Measurements from ENCODE around the gene ZNF773.

ZNF773 gene

GRCh38 chr19:57527136-57527881 lies 27.6 kb downstream of the ZNF773 start, which contains the start of gene ZNF549:
TSS of gene ZNF549 (plus strand) at chr19:57527356. CDS start at chr19:57527574, 218 bp downstream.
- peak; percentile 79 for DNase-seq (ENCODE audit: low read depth)
- no peak for TF ChIP-seq CTCF (conservative IDR thresholded peaks at IDR 0.05; ENCODE audit: low read depth, low read length)
- H3K4me3 ChIP-seq (ENCODE audit: low read length) = peak within 1 kb of the TSS; percentile 94

GRCh38 chr19:57537953-57538547 lies 38.3 kb downstream of the ZNF773 start:
- no peak overlapping the region for H3K4me3 ChIP-seq (ENCODE audit: low read length)
- no peak for TF ChIP-seq CTCF (conservative IDR thresholded peaks at IDR 0.05; ENCODE audit: low read depth, low read length)
- no peak for DNase-seq (ENCODE audit: low read depth)

- no peak for TF ChIP-seq CTCF (conservative IDR thresholded peaks at IDR 0.05; ENCODE audit: low read depth, low read length)
- no peak for DNase-seq (ENCODE audit: low read depth)
- H3K4me3 ChIP-seq (ENCODE audit: low read length) = no peak overlapping the region
These were observed 46.8 kb downstream of the ZNF773 start for GRCh38 chr19:57546513-57546912.

- no peak for DNase-seq (ENCODE audit: low read depth)
- no peak for TF ChIP-seq CTCF (conservative IDR thresholded peaks at IDR 0.05; ENCODE audit: low read depth, low read length)
- H3K4me3 ChIP-seq (ENCODE audit: low read length) = no peak overlapping the region
These were observed 52.7 kb downstream of the ZNF773 start for GRCh38 chr19:57552432-57552831.

- no peak overlapping the region for H3K4me3 ChIP-seq (ENCODE audit: low read length)
- no peak for TF ChIP-seq CTCF (conservative IDR thresholded peaks at IDR 0.05; ENCODE audit: low read depth, low read length)
- no peak for DNase-seq (ENCODE audit: low read depth)
These were observed 57.9 kb downstream of the ZNF773 start for GRCh38 chr19:57557659-57558058.
